HL-60 (cell line): Measurements from ENCODE around the gene HLA-DQB1.

Experiments
- DNase-seq, 2 experiments: peaks; one replicate each; pipeline ENCODE4 v3.0.0-alpha.2; 2010 to 2020; ENCODE audit warnings: low read depth in 1 of 2, low spot score in 1 of 2
- H3K27ac ChIP-seq: fragments of 250-450 bp; sonication (Bioruptor Pico); replicated peaks from 2 replicates; pipeline ENCODE4 v1.5.1; 2020; ENCODE audit warnings: mild to moderate bottlenecking, moderate library complexity
- H3K27me3 ChIP-seq: fragments of 250-450 bp; sonication (Bioruptor Pico); 2 replicates; pipeline ENCODE4 v1.5.1; 2021; ENCODE audit warnings: mild to moderate bottlenecking, moderate library complexity; ENCODE audit not compliant: insufficient read depth, poor library complexity, severe bottlenecking
- H3K4me3 ChIP-seq: replicated peaks from 2 replicates; pipeline ENCODE4 v1.5.1; 2011; ENCODE audit warnings: mild to moderate bottlenecking, control low read depth, low read length; ENCODE audit not compliant: insufficient read depth
- GABPA ChIP-seq: IDR thresholded peaks from 2 replicates; pipeline ENCODE4 v1.6.1; 2012; ENCODE audit warnings: low read depth
- POLR2AphosphoS5 ChIP-seq: IDR thresholded peaks from 2 replicates; pipeline ENCODE4 v1.6.1; 2012; ENCODE audit warnings: low read depth
- REST ChIP-seq: IDR thresholded peaks from 2 replicates; pipeline ENCODE4 v1.6.1; 2012; ENCODE audit warnings: low read depth; ENCODE audit not compliant: insufficient replicate concordance
- SPI1 ChIP-seq: IDR thresholded peaks from 2 replicates; pipeline ENCODE4 v1.6.1; 2012; ENCODE audit warnings: low read depth, mild to moderate bottlenecking, borderline replicate concordance
- TF ChIP-seq, protein P1 (sequence below): IDR thresholded peaks from one replicate; pipeline ENCODE4 v1.5.1; 2011; ENCODE audit warnings: low read length, control low read depth, inconsistent platforms; ENCODE audit not compliant: insufficient read depth

Gene HLA-DQB1

GRCh38 chr6:32614366-32615081 lies 51.9 kb downstream of the HLA-DQB1 start:
- DNase-seq = no peak
- H3K27me3 ChIP-seq = peaks cover 5% of the 10 kb centered on the region

GRCh38 chr6:32613475-32613874 lies 53.0 kb downstream of the HLA-DQB1 start:
- no peak overlapping the region for H3K4me3 ChIP-seq
- no peak for DNase-seq
- TF ChIP-seq POLR2AphosphoS5 (no peak), GABPA (no peak), SPI1 (no peak), REST (no peak)
- TF ChIP-seq, protein P1, sequence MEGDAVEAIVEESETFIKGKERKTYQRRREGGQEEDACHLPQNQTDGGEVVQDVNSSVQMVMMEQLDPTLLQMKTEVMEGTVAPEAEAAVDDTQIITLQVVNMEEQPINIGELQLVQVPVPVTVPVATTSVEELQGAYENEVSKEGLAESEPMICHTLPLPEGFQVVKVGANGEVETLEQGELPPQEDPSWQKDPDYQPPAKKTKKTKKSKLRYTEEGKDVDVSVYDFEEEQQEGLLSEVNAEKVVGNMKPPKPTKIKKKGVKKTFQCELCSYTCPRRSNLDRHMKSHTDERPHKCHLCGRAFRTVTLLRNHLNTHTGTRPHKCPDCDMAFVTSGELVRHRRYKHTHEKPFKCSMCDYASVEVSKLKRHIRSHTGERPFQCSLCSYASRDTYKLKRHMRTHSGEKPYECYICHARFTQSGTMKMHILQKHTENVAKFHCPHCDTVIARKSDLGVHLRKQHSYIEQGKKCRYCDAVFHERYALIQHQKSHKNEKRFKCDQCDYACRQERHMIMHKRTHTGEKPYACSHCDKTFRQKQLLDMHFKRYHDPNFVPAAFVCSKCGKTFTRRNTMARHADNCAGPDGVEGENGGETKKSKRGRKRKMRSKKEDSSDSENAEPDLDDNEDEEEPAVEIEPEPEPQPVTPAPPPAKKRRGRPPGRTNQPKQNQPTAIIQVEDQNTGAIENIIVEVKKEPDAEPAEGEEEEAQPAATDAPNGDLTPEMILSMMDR = no peak
- H3K27ac ChIP-seq = no peak overlapping the region
- H3K27me3 ChIP-seq = peaks cover 5% of the 10 kb centered on the region

More at GRCh38 chr6:32614366-32615081, 51.9 kb downstream of the HLA-DQB1 start:
- no peak overlapping the region for H3K4me3 ChIP-seq
- no peak overlapping the region for H3K27ac ChIP-seq
- TF ChIP-seq REST (no peak), POLR2AphosphoS5 (no peak), GABPA (no peak), SPI1 (no peak)
- TF ChIP-seq, protein P1 = no peak

- no peak overlapping the region for H3K27ac ChIP-seq
- no peak for TF ChIP-seq SPI1
- no peak for TF ChIP-seq GABPA
- TF ChIP-seq, protein P1 = no peak
- TF ChIP-seq REST = no peak
- no peak for TF ChIP-seq POLR2AphosphoS5
- peaks cover 5% of the 10 kb centered on the region for H3K27me3 ChIP-seq
- H3K4me3 ChIP-seq = no peak overlapping the region
- no peak for DNase-seq
Measured at GRCh38 chr6:32610682-32611296, 55.7 kb downstream of the HLA-DQB1 start.
